Measurements from ENCODE around the gene ARHGDIG.

ARHGDIG gene

GRCh38 chr16:259814-260253, 20.6 kb upstream of the ARHGDIG start:
- no peaks in the 10 kb centered on the region for H3K4me1 ChIP-seq
- H3K4me3 ChIP-seq = no peak overlapping the region
- no peaks in the 10 kb centered on the region for H3K9me3 ChIP-seq
- no peaks in the 10 kb centered on the region for H3K27me3 ChIP-seq
- intact Hi-C loops (cut with DNase I; ENCODE audit: low total_unique reads) = no loop called here
- no peak for DNase-seq
- no peak overlapping the region for H3K27ac ChIP-seq
- peaks cover 56 to 90% (median 71%) of the 10 kb centered on the region in 3 donors for H3K36me3 ChIP-seq
- no peak for TF ChIP-seq CTCF (IDR thresholded peaks at IDR 0.05)

GRCh38 chr16:260326-260725, 20.1 kb upstream of the ARHGDIG start:
- no peaks in the 10 kb centered on the region for H3K27me3 ChIP-seq
- TF ChIP-seq CTCF (IDR thresholded peaks at IDR 0.05) = no peak
- H3K36me3 ChIP-seq = peaks cover 51 to 90% (median 68%) of the 10 kb centered on the region in 3 donors
- H3K9me3 ChIP-seq = no peaks in the 10 kb centered on the region
- no peak overlapping the region for H3K27ac ChIP-seq
- H3K4me1 ChIP-seq = no peaks in the 10 kb centered on the region
- intact Hi-C loops (cut with DNase I; ENCODE audit: low total_unique reads) = no loop called here
- no peak for DNase-seq
- H3K4me3 ChIP-seq = no peak overlapping the region

- Histone ChIP-seq H3K4me1 (no peaks in the 10 kb centered on the region), H3K27ac (no peak overlapping the region), H3K4me3 (no peak overlapping the region), H3K27me3 (no peaks in the 10 kb centered on the region), H3K9me3 (no peaks in the 10 kb centered on the region), H3K36me3 (peaks cover 43 to 87% (median 60%) of the 10 kb centered on the region in 3 donors)
- TF ChIP-seq CTCF (IDR thresholded peaks at IDR 0.05) = no peak
- DNase-seq = no peak
- intact Hi-C loops (cut with DNase I; ENCODE audit: low total_unique reads) = no loop called here
These were observed 19.2 kb upstream of the ARHGDIG start for GRCh38 chr16:261031-261691.

- peaks cover 42 to 77% (median 60%) of the 10 kb centered on the region in 3 donors for H3K36me3 ChIP-seq
- H3K27me3 ChIP-seq = no peaks in the 10 kb centered on the region
- H3K27ac ChIP-seq = no peak overlapping the region
- H3K4me3 ChIP-seq = no peak overlapping the region
- no peaks in the 10 kb centered on the region for H3K9me3 ChIP-seq
- TF ChIP-seq CTCF (IDR thresholded peaks at IDR 0.05) = no peak
- intact Hi-C loops (cut with DNase I; ENCODE audit: low total_unique reads) = no loop called here
- no peak for DNase-seq
- no peaks in the 10 kb centered on the region for H3K4me1 ChIP-seq
These were observed 18.2 kb upstream of the ARHGDIG start for GRCh38 chr16:262121-262745.

- Histone ChIP-seq H3K4me1 (no peaks in the 10 kb centered on the region), H3K9me3 (no peaks in the 10 kb centered on the region), H3K27ac (no peak overlapping the region), H3K36me3 (peaks cover 42 to 75% (median 60%) of the 10 kb centered on the region in 3 donors), H3K4me3 (no peak overlapping the region), H3K27me3 (no peaks in the 10 kb centered on the region)
- no peak for TF ChIP-seq CTCF (IDR thresholded peaks at IDR 0.05)
- intact Hi-C loops (cut with DNase I; ENCODE audit: low total_unique reads) = no loop called here
- DNase-seq = no peak
These were observed 17.1 kb upstream of the ARHGDIG start for GRCh38 chr16:263182-263774.
